ENCODE results near the gene SSH2.
"Not testable (repeated sequence)": the region's sequence is repeated elsewhere in the genome, so short reads cannot be mapped to it uniquely, and the experiment has no call there.

The SSH2 gene

GRCh38 chr17:29833801-29834200 lies 96.2 kb downstream of the SSH2 start:
- no peak for DNase-seq

- peak in 2 of 3 experiments; percentile 21 to 57 for DNase-seq
Measured at GRCh38 chr17:29828676-29829284, 101.2 kb downstream of the SSH2 start.

- peak in 1 of 3 experiments; percentile 27 for DNase-seq
Measured at GRCh38 chr17:29827179-29827578, 102.8 kb downstream of the SSH2 start.

GRCh38 chr17:29826114-29826692 lies 103.8 kb downstream of the SSH2 start:
- peak; percentile 6 to 71 (median 68) for DNase-seq

- peak in 2 of 3 experiments; percentile 38 to 65 for DNase-seq
Measured at GRCh38 chr17:29825604-29826003, 104.4 kb downstream of the SSH2 start.

- no peak for DNase-seq
Measured at GRCh38 chr17:29821897-29822296, 108.1 kb downstream of the SSH2 start.

GRCh38 chr17:29820425-29820824 lies 109.6 kb downstream of the SSH2 start:
- no peak for DNase-seq

GRCh38 chr17:29807520-29808361 lies 122.3 kb downstream of the SSH2 start:
- DNase-seq, result peak; percentile 40 to 76 (median 51)

- no peak for DNase-seq
Measured at GRCh38 chr17:29802246-29802645, 127.8 kb downstream of the SSH2 start.

- DNase-seq, result no peak
Measured at GRCh38 chr17:29800457-29800856, 129.6 kb downstream of the SSH2 start.

GRCh38 chr17:29796652-29797051 lies 133.4 kb downstream of the SSH2 start:
- no peak for DNase-seq

- no peak for DNase-seq
Measured at GRCh38 chr17:29793501-29793900, 136.5 kb downstream of the SSH2 start.

GRCh38 chr17:29791336-29792080 lies 138.5 kb downstream of the SSH2 start:
- DNase-seq, result no peak

GRCh38 chr17:29789196-29790170 lies 140.5 kb downstream of the SSH2 start:
- no peak for DNase-seq

GRCh38 chr17:29787995-29788394 lies 142.0 kb downstream of the SSH2 start:
- DNase-seq, result no peak

GRCh38 chr17:29782917-29783316 lies 147.1 kb downstream of the SSH2 start:
- no peak for DNase-seq

GRCh38 chr17:29779812-29780190 lies 150.2 kb downstream of the SSH2 start:
- DNase-seq, result not testable (repeated sequence)

- peak; percentile 18 to 69 (median 40) for DNase-seq
Measured at GRCh38 chr17:29778956-29779811, 150.8 kb downstream of the SSH2 start.

GRCh38 chr17:29777663-29778062 lies 152.4 kb downstream of the SSH2 start:
- no peak for DNase-seq

GRCh38 chr17:29776026-29776425 lies 154.0 kb downstream of the SSH2 start:
- DNase-seq, result no peak

GRCh38 chr17:29772981-29773380 lies 157.0 kb downstream of the SSH2 start:
- DNase-seq, result no peak
